DND-41 (cell line): Measurements from ENCODE around the gene HCN4.

Source experiments
- CTCF ChIP-seq: IDR thresholded peaks from 2 replicates; pipeline ENCODE4 v1.5.1; 2012; ENCODE audit warnings: borderline replicate concordance, low read length, moderate library complexity, mild to moderate bottlenecking; ENCODE audit not compliant: poor library complexity, severe bottlenecking; ENCODE audit errors: extremely low read depth
- EZH2 ChIP-seq: IDR thresholded peaks from 3 replicates; pipeline ENCODE4 v1.6.1; 2012; ENCODE audit warnings: borderline replicate concordance, low read depth, mild to moderate bottlenecking, moderate library complexity, low read length, inconsistent platforms; ENCODE audit not compliant: severe bottlenecking

GRCh38 chr15:73317651-73318462 lies 50.9 kb downstream of the HCN4 start:
- no peak for TF ChIP-seq CTCF
- TF ChIP-seq EZH2 = no peak
